PC-3 (cell line): ENCODE data around the gene UCP2.

Source experiments
- EZH2 ChIP-seq: fragments of 300-600 bp; sonication (generic); IDR thresholded peaks from one replicate; pipeline ENCODE4 v1.6.1; 2017; ENCODE audit warnings: antibody characterized with exemption, mild to moderate bottlenecking, low read length; ENCODE audit not compliant: unreplicated experiment
- EZH2phosphoT487 ChIP-seq: fragments of 300-600 bp; sonication (generic); IDR thresholded peaks from 2 replicates; pipeline ENCODE4 v1.6.1; 2018; ENCODE audit warnings: mild to moderate bottlenecking, antibody characterized with exemption, low read length, borderline replicate concordance
- TF ChIP-seq, protein P1 (sequence below): fragments of 300-600 bp; sonication (generic); conservative IDR thresholded peaks from 2 replicates; pipeline ENCODE4 v1.5.1; 2017; ENCODE audit warnings: antibody characterized with exemption, low read depth, mild to moderate bottlenecking, low read length

DNA sequence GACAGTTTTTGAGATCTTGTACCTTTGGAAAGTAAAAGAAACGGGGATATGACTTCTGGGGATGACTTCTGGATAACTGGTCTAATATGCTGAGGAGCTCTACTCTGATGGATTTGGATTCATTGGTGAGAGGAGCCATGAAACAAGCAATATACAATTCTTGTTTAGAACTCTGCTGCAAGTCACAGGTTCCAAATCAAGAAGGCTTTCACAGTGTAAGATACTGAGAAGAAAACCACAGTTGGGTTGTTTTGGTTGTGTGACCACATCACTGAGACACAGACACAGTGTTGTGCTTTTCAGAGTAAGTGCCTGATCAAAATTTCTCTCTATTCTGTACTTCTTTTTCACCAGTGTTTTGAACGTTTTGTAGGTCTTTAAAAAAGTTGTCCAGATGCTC is 13.1 kb upstream of the UCP2 start:
- TF ChIP-seq, protein P1, sequence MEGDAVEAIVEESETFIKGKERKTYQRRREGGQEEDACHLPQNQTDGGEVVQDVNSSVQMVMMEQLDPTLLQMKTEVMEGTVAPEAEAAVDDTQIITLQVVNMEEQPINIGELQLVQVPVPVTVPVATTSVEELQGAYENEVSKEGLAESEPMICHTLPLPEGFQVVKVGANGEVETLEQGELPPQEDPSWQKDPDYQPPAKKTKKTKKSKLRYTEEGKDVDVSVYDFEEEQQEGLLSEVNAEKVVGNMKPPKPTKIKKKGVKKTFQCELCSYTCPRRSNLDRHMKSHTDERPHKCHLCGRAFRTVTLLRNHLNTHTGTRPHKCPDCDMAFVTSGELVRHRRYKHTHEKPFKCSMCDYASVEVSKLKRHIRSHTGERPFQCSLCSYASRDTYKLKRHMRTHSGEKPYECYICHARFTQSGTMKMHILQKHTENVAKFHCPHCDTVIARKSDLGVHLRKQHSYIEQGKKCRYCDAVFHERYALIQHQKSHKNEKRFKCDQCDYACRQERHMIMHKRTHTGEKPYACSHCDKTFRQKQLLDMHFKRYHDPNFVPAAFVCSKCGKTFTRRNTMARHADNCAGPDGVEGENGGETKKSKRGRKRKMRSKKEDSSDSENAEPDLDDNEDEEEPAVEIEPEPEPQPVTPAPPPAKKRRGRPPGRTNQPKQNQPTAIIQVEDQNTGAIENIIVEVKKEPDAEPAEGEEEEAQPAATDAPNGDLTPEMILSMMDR = no peak
- TF ChIP-seq EZH2 = no peak
- no peak for TF ChIP-seq EZH2phosphoT487
